Measurements from ENCODE around the gene CNOT3.
"Not testable (repeated sequence)": the region's sequence is repeated elsewhere in the genome, so short reads cannot be mapped to it uniquely, and the experiment has no call there.

CNOT3 gene

DNA sequence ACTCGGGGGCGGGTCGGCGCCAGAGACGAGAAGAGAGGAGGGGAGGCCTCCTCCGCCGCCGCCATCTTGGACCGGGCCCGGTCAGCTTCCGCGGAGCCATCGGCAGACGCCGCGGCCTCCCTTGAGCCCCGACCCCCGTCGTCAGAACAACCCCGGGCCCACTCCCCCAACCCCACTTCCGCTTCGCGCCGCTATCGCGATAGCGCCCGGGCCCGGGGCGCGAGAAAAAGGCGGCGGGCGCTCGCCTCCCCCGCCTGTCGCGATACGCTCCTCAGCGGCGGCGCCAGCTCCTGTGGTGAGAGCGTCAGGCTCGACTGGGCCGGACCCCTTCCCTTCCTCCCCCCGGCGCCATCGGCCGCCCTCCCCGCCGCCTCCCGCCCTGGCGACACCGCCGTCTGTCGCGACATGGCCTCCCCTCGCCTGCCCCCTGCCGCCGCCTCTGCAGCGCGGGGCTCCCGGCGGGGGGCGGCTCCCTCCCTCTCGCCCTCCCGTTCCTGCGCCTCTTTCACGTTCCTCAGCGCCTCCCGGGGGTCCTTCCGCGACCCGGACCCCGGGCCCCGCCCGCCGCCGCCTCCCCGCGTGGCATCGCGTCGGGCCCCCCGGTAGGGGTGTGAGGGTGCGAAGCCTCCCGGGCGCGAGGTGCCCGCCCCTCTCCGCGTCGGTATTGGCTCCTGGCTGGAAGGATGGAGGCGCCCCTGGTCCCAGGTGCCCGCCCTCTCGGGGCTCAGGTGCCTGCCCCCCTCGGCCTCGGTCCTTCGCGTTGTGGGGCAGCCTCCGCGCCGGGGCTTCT is at the start of gene CNOT3:
TSS of gene CNOT3 (plus strand) at position 64 of the 790 bp plus-strand sequence. CDS start 5,217 bp downstream, outside the sequence.
- peak; percentile 51 for DNase-seq

DNA sequence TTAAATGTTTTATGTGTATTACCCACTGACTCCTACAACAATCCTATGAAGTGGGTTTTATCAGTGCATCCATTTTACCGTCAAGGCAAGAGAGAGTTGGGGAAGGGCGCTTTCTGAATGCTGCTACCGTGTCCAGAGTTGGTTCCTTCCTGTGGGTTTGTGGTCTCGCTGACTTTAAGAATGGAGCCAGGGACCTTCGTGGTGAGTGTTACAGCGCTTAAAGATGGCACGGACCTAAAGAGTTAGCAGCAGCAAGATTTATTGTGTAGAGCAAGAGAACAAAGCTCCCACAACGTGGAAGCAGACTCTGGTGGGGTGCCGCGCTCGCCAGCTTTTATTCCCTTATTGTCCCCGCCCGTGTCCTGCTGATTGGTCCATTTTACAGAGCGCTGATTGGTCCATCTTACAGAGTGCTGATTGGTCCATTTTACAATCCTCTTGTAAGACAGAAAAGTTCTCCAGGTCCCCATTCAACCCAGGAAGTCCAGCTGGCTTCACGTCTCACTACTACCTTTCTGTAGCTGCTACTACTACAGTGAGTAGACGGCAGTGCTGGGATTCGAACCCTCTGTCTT is 43.0 kb upstream of the CNOT3 start:
- DNase-seq = no peak

DNA sequence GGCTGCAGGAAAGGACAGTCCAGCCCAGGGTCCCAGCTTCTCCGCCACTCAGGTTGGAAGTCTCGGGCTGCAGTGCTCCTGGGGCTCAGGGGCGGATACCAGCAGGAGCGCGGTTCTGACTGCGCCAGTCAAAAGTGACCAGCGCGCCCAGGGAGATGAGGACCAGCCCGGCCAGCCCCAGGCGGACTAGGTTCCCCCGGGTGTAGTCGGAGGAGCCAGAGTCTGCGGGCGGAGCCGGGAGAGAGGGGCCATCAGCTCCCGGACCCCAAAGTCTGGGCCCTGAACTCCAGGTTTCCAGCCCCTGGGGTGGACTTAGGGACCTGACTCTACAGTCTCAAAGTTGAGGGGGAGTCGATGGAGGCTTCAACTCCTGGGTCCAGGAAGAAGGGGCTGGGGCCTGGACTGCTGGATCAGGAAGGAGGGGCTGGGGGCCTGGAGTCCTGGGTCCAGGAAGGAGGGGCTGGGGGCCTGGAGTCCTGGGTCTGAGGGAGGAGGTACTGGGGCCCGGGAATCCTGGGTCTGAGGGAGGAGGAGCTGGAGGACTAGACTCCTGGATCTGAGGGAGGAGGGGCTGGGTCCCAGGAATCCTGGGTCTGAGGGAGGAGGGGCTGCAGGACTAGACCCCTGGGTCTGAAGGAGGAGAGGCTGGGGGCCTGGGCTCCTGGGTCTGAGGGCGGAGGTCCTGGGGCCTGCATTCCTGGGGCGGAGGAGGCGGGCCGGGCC is 42.3 kb upstream of the CNOT3 start:
- no peak for DNase-seq

DNA sequence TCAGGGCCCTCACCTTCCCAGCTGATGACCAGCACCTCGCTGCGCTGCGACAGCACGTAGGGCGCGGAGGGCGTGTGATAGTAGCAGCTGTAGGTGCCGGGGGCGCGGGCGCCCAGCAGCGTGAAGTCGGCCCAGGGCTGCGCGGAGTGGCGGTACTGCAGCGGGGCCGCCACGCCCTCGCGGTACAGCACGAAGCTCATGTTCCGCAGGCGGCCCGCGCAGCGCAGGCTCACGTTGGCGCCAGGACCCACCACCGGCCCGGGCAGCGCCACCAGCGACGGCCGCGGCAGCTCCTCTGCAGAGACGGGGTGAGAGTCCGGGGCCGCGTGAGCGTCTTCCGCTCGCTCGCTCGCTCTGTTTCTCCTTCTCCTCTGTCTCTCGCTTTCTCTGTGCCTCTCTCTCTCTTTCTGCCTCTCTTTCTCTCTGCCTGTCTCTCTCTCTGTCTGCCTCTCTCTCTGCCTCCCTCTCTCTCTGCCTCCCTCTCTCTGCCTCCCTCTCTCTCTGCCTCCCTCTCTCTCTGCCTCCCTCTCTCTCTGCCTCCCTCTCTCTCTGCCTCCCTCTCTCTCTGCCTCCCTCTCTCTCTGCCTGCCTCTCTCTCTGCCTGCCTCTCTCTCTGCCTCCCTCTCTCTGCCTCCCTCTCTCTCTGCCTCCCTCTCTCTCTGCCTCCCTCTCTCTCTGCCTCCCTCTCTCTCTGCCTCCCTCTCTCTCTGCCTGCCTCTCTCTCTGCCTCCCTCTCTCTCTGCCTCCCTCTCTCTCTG is 41.5 kb upstream of the CNOT3 start:
- peak; percentile 65 for DNase-seq

DNA sequence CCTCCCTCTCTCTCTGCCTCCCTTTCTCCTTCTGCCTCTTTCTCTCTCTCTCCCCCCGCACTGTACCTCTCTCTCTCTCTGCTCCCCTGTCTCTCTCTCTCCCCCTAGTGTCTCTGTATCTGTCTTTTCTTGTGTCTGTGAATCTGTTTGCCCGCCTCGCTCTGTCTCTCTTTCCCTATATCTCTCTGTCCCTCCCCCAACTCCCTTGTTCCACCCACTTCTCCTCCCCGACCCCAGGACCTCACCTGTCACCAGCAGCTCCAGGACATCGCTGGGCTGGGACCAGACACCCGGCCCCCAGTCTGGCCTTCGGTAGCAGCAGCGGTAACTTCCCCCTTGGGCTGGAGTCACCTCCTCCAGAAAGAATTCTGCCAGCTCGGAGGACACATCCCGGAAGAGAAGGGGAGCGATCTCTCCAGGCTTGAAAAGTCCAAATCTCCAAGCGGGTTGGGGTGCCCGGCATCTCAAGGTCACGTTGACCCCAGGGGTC is 40.9 kb upstream of the CNOT3 start:
- peak; percentile 16 for DNase-seq

DNA sequence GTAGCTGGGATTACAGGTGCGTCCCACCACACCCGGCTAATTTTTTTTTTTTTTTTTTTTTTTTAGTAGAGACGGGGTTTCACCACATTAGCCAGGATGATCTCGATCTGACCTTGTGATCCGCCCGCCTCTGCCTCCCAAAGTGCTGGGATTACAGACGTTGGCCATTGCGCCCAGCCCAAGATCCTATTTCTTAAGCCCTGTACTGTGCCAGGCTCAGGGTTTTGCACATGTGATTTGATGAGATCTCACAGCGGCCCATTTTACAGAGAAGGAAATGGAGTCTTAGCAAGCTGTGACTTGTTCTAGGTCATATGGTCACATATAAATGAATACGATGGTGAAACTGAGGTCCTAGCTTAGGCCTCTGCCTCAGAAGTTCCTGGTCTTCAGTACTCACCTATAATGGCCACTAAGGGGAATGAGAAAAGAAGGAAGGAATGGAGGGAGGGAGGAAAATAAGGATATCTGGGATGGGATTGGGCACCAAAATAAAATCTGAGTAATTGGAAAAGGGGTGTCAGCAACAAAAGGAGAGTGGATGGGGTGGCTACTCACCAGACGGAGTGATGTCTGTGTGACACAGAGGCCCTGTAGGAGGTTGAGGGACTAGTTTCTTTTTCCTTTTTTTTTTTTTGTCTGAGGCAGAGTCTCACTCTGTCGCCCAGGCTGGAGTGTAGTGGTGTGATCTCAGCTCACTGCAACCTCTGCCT is 38.2 kb upstream of the CNOT3 start:
- no peak for DNase-seq

DNA sequence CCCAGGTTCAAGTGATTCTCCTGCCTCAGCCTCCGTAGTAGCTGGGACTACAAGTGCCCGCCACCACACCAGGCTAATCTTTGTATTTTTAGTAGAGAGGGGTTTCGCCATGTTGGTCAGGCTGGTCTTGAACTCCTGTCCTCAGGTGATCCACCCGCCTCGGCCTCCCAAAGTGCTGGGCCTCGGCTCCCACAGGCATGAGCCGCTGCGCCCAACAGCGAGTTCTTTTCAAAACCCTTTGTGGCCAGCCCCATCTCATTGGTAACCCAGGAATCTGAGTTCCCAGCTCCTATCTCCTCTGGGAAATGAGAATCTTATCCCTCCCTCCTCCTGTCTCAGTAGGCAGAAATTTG is 37.7 kb upstream of the CNOT3 start:
- not testable (repeated sequence) for DNase-seq

DNA sequence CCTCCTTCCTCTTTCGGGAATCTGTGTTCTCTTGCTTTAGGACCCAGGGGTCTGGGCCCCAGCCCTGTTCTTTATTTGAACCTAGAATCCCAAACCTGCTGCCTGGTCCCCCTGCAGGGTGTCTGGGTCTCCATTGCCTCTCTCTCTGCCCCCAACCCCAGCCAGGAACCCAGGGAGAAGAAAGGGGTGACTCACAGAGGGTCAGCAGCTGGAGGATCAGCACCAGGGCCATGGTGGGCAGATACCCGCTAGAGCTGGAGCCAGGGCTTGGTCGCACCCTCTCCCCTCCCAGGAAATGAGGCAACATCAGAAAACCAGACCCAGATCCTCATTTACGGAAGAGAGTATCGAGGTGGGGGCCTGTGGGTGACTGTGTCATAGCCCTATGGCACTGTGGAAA is 37.0 kb upstream of the CNOT3 start, which contains the start of gene OSCAR:
TSS of gene OSCAR (minus strand) at position 243 of the 400 bp plus-strand sequence. CDS start at position 232, 11 bp downstream.
- DNase-seq = no peak

DNA sequence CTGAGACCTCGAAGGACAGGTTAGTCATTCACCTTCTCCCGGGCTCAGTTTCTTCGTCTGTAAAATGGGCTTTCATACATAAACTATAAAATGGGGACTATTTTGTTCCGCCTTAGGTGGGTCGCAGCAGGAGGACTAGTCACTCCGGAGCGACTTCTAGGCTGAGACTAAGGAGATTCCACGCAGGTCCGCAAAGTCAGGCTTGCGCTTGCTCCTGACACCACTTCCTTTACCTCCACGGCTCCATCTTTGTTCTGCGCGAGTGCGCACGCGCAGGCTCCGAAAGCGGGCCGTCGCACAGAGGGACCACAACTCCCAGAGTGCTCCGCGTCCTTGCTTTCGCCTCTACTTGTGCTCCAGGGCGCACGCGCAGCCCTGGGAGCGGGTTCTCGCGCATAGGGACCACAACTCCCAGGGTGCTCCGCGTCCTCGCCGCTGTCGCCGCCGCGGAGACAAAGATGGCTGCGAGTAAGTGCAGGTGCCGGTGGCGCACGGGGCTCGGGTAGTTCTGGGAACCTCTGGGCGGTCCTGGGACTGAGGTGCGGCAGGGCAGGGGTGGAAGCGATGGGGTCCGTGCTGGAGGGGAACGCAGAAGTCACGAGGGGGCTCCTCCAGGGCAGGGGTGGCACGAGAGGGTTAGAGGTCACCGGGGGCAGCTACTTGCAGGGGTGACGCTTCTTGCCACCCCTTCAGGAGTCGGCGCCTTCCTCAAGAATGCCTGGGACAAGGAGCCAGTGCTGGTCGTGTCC is 35.0 kb upstream of the CNOT3 start, which contains the start of gene NDUFA3:
TSS of gene NDUFA3 (plus strand) at position 435 of the 749 bp plus-strand sequence. CDS start at position 459, 24 bp downstream.
- DNase-seq = peak; percentile 97

DNA sequence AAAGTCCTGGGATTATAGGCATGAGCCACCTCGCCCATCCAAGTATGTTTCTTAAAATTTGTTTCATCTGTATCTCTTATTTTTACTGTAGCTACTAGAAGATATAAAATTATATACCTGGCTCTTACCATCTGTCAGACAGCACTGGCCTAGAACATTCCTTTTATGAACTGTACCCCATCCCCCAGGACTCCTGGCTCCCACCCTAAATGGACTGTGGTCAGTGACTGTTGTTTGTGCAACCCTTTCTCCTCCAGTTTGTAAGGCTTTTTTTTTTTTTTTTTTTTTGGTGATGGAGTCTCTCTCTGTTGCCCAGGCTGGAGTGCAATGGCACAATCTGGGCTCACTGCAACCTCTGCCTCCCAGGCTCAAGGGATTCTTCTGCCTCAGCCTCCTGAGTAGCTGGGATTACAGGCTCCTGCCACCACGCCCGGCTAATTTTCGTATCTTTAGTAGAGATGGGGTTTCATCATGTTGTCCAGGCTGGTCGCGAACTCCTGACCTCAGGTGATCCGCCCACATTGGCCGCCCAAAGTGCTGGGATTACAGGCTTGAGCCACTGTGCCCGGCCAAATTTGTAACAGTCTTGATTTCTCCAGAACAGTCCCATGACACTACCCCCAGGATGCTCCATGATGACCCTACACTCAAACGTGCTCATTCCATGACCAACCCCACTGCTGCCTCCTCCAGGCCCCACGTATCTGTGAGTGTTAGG is 32.4 kb upstream of the CNOT3 start:
- no peak for DNase-seq

DNA sequence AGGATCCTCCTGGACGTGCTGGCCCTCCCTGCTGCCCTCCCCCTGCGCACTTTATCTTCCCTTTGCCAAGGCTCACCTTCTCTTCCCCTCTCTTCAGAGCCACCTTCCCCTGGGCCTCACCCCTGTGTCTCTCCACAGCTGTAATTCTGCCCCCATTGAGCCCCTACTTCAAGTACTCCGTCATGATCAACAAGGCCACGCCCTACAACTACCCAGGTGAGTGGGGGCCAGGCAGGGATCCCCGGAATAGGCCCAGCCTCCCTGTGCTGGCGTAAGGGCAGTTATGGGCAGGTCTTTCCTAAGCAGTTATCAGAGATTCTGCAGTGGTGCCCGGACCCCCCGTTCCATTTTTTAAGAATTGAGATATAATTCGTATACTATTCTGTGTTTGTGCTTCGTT is 31.8 kb upstream of the CNOT3 start:
- DNase-seq = no peak

DNA sequence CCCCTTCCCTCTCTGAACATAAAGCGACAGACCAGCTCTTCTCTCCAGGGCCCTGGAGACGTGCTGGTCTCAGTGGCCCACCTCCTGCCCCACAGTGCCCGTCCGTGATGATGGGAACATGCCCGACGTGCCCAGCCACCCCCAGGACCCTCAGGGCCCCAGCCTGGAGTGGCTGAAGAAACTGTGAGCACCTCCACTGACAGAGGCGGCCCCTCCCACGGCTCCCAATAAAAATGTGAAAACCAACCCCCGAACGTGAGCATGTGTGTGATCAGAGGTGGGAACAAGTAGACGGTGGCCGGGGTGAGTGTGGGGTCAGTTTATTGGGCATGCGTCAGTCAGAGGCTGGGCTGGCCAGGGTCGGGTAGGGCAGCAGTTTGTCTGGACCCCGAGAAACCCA is 30.8 kb upstream of the CNOT3 start:
- DNase-seq = no peak

DNA sequence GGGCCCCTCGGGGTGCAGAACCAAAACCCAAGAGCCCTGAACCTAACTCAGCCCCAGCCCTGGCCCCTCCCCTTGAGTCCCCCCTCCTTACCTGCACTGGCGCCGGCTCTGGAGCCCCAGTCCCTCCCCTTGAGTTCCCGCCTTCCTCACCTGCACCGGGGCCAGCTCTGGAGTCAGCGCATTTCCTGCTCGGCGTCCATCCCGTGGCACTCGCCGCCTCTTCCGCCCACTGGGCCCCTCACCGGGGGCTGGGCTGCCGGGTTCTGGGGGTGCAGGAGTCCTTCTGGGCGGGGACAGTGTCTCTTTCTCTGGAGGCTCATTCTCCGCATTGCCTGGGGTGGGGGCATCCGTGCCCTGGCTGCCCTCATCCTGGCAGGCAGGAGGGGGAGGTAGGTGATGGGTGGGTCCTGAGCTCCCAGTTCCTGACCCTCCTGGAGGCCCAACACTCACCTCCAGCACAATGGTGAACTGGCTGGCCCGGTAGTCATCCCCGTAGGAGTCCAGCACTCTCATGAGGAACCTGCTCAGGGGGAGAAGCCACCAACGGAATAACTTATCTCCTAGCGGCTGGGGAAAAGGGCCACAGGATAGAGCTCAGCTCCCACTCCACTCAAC is 29.6 kb upstream of the CNOT3 start:
- no peak for DNase-seq

DNA sequence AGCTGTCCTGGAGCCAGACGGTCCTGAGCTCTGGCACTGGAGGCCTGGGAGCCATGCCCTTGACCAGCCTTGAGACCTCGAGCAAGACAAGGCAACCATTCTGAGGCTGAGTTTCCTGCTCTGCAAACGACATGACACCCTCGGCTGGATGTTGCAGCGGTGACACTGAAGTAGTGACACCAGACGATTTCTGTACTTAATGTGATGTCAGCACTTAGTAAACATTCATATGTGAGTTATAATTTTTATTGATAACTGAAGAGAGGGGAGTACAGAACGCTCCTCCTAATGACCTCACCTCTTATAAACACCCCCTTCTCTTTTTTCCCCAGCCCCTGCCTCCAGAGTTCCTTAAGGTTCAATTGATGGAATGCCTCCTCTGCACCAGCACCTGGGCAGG is 29.1 kb upstream of the CNOT3 start:
- no peak for DNase-seq

DNA sequence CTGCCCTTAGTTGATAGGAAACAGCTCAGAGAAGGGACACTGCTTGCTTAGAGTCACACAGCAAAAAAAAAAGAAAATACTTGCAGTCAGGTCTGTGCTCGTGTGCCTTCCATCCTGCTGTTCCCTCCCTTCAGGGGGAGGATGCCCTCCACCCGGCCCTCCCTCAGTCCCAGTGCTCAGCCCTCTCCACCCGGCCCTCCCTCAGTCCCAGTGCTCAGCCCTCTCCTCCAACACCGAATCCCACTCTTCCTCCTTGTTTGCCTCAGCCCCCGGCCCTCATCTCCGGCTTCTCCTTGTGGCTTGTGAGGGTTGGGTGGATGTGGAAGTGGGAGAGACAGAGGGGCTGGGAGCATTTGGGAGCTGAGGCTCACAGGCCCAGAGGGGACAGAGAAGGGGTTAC is 27.9 kb upstream of the CNOT3 start:
- no peak for DNase-seq

DNA sequence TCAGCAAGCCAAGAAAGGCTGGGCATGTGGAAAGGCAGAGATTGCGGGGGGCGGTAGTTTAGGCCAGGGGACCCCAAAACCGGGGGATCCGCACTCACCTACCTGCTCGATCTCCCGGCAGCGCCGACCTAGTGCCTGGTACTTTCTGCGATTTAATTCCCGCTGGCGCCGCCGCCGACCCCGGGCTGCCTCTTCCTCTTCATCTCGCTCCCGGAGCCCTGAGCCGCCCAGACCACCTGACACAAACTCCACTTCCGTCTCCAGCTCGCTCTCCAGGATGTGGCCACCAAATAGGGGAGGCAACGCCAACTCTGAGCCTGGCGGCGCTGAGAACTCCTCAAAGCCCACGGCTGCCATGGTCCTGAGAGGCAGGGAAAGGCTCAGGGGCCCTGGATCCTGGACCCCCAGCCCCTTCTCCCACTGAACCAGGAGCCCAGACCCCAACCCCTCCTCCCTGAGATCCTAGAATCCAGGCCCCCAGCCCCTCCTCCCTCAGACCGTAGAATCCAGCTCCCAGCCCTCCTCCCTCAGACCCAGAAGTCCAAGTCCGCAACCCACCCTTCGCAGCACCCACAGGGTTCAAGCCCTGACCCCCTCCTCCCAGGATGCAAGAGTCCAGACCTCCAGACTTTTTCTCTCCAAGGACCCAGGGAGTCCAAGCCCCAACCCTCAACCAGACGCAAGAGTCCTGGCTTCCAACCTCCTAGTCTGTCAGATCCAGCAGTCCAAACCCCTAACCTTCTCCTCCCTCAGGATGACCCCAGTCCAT is 23.0 kb upstream of the CNOT3 start:
- peak; percentile 69 for DNase-seq

DNA sequence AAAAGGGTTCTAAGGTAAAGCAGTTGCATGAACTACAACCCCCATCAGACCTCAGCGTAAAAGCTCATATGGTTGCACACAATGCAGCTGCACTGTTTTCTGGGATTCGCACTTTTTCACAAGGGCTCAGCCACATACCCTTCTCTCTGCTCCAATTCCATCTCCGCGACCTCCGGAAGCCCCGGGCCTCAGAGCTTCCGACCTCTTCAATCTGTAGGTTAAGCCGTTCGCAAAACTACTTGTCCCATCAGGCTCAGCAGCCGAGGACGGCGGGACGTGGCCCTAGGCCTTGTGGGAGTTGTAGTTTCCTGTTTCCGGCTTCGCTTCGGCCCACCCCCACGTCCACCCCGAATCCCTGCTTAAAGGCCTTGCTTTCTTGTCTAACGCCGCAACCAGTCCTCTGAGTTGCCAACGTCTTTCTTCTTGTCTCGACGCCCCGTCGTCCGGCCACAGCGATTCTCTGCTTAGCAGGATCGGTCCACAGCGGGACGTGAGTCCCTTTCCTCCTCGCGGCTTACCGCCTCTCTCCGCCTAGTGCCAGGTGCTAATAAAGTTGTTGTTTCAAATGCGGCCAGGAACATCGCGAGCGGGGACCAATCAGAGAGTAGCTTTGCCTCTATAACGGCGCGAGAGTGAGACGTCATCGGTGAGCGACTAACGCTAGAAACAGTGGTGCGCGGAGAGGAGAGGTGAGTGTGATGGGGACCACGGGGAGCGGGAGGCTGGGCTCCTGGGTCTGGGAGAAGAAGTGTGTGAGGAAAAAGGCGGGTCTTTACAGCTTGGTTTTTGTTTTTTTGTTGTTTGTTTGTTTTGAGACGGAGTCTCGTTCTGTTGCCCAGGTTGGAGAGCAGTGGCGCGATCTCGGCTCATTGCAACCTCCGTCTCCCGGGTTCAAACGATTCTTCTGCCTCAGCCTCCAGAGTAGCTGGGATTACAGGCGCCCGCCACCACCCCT is 22.2 kb upstream of the CNOT3 start, which contains the start of the genes PRPF31 and TFPT:
TSS of gene PRPF31 (plus strand) at position 646 of the 955 bp plus-strand sequence. CDS start 2,525 bp downstream, outside the sequence.
TSS of gene TFPT (minus strand) at position 549 of the 955 bp plus-strand sequence. CDS start at position 161, 388 bp downstream.
- peak; percentile 97 for DNase-seq

DNA sequence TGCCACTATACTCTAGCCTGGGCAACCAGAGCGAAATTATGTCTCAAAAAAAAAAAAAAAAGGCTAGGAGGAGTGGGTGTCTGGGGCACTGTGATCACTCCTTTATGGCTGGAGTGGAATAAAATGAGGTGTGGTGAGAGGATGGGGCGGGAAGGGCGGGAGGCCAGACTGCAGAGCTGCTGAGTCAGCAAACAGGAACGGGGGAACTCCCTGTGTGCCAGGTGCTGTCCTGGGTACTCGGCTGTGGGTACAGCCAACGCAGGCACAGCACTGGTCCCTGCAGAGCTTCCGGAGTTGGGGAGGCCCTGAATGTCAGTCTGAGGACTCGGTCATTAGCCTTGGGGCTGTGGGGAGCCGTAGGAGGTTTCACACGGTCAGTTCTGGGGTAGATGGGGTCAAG is 16.3 kb upstream of the CNOT3 start:
- DNase-seq = no peak

Data from stimulated activated CD4-positive, alpha-beta T cell treated with anti-CD3 and anti-CD28 coated beads, Interleukin-15, amount 100 ng/mL, for 24 hours (primary cell).